ENCODE data around the gene OBP2B. TPM values are rescaled to one million over a fixed set of nuclear protein-coding genes. Genes with fewer than 3 reads are reported as not detected.

OBP2B gene
- total RNA-seq, 1 donor = not detected

DNA sequence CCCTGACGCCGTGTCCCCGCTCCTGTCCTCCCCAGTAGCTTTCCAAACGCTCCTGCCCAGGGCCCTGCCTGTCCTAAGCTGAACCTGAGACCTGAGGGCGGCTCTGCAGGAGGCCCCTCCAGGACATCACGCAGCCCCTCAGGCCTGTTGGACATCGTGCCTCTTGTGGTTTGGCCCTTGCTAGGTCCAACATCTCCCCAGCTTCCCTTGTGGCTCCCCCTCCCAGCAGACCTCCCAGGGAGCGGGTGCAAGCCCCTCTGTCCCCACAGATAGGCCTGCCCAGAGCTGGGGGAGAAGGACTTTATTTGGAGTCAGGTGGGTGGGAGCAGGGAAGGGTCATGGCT is 4.1 kb downstream of the OBP2B start:
- DNase-seq (ENCODE audit: low read depth) = no peak
- TF ChIP-seq, protein P1, sequence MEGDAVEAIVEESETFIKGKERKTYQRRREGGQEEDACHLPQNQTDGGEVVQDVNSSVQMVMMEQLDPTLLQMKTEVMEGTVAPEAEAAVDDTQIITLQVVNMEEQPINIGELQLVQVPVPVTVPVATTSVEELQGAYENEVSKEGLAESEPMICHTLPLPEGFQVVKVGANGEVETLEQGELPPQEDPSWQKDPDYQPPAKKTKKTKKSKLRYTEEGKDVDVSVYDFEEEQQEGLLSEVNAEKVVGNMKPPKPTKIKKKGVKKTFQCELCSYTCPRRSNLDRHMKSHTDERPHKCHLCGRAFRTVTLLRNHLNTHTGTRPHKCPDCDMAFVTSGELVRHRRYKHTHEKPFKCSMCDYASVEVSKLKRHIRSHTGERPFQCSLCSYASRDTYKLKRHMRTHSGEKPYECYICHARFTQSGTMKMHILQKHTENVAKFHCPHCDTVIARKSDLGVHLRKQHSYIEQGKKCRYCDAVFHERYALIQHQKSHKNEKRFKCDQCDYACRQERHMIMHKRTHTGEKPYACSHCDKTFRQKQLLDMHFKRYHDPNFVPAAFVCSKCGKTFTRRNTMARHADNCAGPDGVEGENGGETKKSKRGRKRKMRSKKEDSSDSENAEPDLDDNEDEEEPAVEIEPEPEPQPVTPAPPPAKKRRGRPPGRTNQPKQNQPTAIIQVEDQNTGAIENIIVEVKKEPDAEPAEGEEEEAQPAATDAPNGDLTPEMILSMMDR (IDR thresholded peaks at IDR 0.05; ENCODE audit: insufficient read depth, low read depth, low read length) = no peak

DNA sequence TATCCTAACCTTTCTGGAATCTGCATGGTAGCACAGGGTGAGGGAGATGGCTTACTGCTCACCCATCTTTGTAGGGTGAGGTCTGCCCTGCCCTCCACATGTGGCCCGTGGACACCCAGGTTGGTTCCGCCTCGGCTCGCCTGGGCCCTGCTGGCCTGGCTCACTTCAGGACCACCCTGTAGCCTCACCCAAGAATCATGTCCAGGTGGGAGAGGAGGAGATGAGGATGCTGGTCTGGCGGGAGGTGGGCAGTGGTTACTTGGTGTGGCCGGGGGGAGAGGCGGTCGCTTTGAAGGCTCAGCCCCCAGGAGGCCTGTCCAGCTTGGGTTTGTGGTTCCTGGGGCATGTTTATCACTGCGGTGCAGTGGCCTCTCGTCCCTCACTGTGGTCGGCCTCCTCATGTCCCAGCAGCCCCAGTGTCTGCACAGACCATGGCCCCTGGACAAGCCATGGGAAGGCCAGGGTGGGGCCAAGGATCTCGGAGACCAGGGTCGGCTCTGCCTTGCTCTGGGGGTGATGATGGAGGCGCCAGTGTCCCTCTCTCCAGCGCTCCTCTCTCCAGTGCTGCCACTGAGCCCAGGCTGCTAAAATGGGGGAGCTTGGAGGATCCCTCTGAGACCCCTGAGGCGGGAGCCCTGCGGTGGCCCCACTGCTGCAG is 4.6 kb downstream of the OBP2B start:
- no peak overlapping the region for H3K4me3 ChIP-seq (ENCODE audit: low read depth, low read length)
- DNase-seq (ENCODE audit: low read depth) = no peak
- TF ChIP-seq, protein P1 (IDR thresholded peaks at IDR 0.05; ENCODE audit: insufficient read depth, low read depth, low read length) = no peak

More for the DNA sequence above, 4.1 kb downstream of the OBP2B start:
- no peak overlapping the region for H3K4me3 ChIP-seq (ENCODE audit: low read depth, low read length)

DNA sequence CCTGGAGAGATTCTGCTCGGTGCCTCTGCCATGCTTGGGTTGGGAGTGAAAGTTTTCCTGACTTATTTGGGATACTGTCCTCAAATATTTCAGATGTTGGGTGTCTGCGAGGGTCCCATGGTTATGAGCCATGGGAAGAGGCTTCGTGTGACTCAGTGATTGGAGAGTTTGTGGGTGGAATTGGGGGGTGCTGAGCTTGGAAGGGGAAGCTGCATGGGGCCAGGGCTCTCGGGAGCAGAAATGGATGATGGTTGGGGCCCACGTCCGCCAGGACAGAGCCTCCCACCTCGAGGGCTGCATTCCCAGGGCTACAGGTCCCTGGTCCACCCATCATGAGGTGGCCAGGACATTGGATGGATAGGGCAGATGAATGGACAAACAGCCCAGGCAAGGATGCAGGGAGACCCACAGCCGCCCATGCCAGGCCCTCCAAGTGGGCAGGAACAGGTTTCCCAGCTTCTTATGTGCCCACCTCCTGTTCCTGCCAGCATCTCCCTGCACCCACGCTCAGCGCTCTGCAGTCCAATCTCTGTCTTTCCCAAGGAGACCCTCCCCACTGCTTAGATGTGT is 5.5 kb downstream of the OBP2B start:
- no peak overlapping the region for H3K4me3 ChIP-seq (ENCODE audit: low read depth, low read length)
- DNase-seq (ENCODE audit: low read depth) = no peak
- TF ChIP-seq, protein P1 (IDR thresholded peaks at IDR 0.05; ENCODE audit: insufficient read depth, low read depth, low read length) = no peak

DNA sequence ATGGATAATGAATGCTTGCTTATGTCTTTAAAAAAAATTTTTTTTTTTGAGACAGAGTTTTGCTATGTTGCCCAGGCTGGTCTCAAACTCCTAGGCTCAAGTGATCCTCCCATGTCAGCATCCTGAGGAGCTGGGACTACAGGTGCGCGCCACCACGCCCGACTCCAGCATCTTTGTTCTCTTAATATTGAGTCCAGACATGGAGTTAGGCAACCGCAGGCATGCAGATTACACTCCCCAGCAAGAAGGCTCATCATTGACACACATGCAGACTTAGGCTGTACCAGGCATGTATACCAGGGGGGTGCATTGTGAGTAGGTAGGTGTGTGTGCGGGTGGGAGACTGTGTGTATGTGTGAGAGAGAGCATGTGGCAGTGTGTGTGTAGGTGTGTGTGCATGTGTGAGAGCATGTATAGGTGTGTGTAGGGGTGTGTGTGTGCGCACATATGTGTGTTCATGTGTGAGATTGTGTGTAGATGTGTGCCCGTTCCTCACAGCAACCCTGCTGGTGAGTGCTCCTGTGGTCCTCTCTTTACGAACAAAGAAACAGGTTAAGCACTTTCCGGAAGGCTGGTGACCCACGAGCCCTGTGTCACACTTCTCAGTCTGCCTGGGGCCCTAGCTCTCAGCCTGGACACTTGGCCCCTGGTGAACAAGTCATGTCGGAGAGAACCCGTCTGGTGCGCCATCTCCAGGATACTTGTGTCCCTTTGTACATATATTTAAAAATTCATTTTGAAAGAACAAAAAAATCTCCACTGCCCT is 6.2 kb downstream of the OBP2B start:
- DNase-seq (ENCODE audit: low read depth) = no peak
- H3K4me3 ChIP-seq (ENCODE audit: low read depth, low read length) = no peak overlapping the region
- TF ChIP-seq, protein P1 (IDR thresholded peaks at IDR 0.05; ENCODE audit: insufficient read depth, low read depth, low read length) = no peak

DNA sequence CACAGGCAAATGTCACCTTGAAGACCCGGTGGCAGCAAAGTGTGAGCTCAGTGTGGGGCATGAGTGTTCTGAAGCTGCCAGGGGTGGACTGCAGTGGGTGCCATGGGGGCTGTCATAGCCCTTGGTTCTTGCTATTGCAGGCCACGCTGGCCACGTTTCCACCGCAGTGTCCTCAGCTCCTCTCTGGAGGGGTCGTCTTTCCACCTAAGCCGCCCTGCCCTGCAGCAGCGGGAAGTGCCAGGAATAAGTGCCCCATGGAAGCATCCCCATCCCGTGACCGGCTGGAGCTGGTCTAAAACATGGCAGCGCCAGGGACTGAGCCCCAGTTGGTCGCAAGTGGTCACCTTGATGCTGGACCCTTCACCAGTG is 6.9 kb downstream of the OBP2B start:
- DNase-seq (ENCODE audit: low read depth) = no peak
- TF ChIP-seq, protein P1 (IDR thresholded peaks at IDR 0.05; ENCODE audit: insufficient read depth, low read depth, low read length) = no peak
- no peak overlapping the region for H3K4me3 ChIP-seq (ENCODE audit: low read depth, low read length)

DNA sequence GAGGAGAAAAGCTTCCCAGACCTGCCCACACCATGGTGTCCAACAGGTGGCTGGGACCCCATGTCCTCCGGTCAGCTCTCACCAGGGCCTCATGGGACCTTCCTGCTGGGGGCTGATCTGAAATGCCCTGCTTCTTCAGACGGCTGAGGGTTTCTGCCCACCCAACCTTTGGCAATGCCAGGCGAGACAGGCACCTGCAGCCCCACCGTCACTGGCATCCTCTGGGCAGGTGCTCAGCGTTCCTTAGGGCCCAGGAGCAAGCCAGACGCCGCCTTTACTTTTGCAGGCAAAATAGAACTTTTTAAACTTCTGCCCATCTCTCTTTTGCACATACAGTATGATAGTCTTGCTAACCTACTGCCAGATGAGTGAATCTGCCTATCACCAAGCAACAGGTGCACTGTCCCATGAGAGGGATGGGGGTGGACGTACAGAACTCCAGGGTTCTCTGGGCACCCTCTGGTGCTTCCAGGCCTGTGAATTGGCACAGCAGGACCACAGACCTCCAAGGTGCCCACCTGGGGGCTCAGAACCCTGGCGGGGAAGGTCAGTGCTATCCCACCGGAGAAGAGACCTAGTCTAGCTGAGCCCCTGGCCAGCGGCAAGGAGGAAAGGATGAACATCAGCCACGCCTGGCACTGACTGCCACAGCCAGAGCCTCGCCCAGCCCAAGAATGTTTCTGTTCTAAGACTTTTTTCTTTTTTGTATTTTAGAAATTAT is 7.5 kb downstream of the OBP2B start:
- DNase-seq (ENCODE audit: low read depth) = no peak
- H3K4me3 ChIP-seq (ENCODE audit: low read depth, low read length) = no peak overlapping the region
- TF ChIP-seq, protein P1 (IDR thresholded peaks at IDR 0.05; ENCODE audit: insufficient read depth, low read depth, low read length) = no peak
